Left ventricle myocardium inferior (tissue), 1 donor: ENCODE results near the gene DRD2. TPM values are rescaled to one million over a fixed set of nuclear protein-coding genes. Genes with fewer than 3 reads are reported as not detected.

Experiments
- DNase-seq: peaks from one replicate; pipeline ENCODE4 v3.0.0-alpha.2; 2020
- H3K27ac ChIP-seq: fragments of 200-600 bp; replicated peaks from 2 replicates; pipeline ENCODE4 v1.8.0; 2021
- H3K27me3 ChIP-seq: fragments of 200-600 bp; 2 replicates; pipeline ENCODE4 v1.8.0; 2021; ENCODE audit warnings: low read depth
- H3K36me3 ChIP-seq: fragments of 200-600 bp; 2 replicates; pipeline ENCODE4 v1.8.0; 2021
- H3K4me1 ChIP-seq: fragments of 200-600 bp; 2 replicates; pipeline ENCODE4 v1.8.0; 2021
- H3K4me3 ChIP-seq: fragments of 200-600 bp; 2 replicates; pipeline ENCODE4 v1.8.0; 2021; ENCODE audit warnings: mild to moderate bottlenecking, moderate library complexity
- H3K9me3 ChIP-seq: fragments of 200-600 bp; replicated peaks from 2 replicates; pipeline ENCODE4 v1.8.0; 2021
- CTCF ChIP-seq: fragments of 200-600 bp; IDR thresholded peaks from 2 replicates; pipeline ENCODE4 v1.8.0; 2021; ENCODE audit warnings: antibody characterized with exemption, mild to moderate bottlenecking, borderline replicate concordance
- intact Hi-C: fragments of 100-400 bp; cut with micrococcal nuclease; formaldehyde crosslinking; loops from one replicate; pipeline ENCODE4 v1.11.0; 2022
- total RNA-seq: library from RNA; stranded (reverse); fragmentation: NEBNext Ultra II Directional; extraction: Animal tissue kit (Norgen Biotek cat#: 25700); gene quantifications from one replicate; pipeline ENCODE4 v1.2.1, GENCODE V29; 2021
- donor health status: DM: no; HTN: yes; CAD: no; lungs with severe emphysema.

The DRD2 gene
- total RNA-seq, 1 donor from 2014 or later, result not detected

GRCh38 chr11:113419454-113420003, 55.7 kb downstream of the DRD2 start:
- Histone ChIP-seq H3K9me3 (no peaks in the 10 kb centered on the region), H3K4me3 (no peak overlapping the region), H3K27ac (no peak overlapping the region), H3K27me3 (peaks cover 32% of the 10 kb centered on the region), H3K36me3 (no peaks in the 10 kb centered on the region), H3K4me1 (no peaks in the 10 kb centered on the region)
- intact Hi-C loops, result no loop called here
- no peak for TF ChIP-seq CTCF
- no peak for DNase-seq

- TF ChIP-seq CTCF, result no peak
- Histone ChIP-seq H3K27me3 (peaks cover 29% of the 10 kb centered on the region), H3K36me3 (no peaks in the 10 kb centered on the region), H3K9me3 (no peaks in the 10 kb centered on the region), H3K4me1 (no peaks in the 10 kb centered on the region), H3K4me3 (no peak overlapping the region), H3K27ac (no peak overlapping the region)
- DNase-seq, result no peak
- intact Hi-C loops, result no loop called here
Measured at GRCh38 chr11:113417428-113417827, 57.8 kb downstream of the DRD2 start.

GRCh38 chr11:113415343-113415742, 59.9 kb downstream of the DRD2 start:
- Histone ChIP-seq H3K4me1 (no peaks in the 10 kb centered on the region), H3K27me3 (peaks cover 19% of the 10 kb centered on the region), H3K36me3 (no peaks in the 10 kb centered on the region), H3K27ac (no peak overlapping the region), H3K9me3 (no peaks in the 10 kb centered on the region), H3K4me3 (no peak overlapping the region)
- no peak for DNase-seq
- intact Hi-C loops, result no loop called here
- TF ChIP-seq CTCF, result no peak

- TF ChIP-seq CTCF, result no peak
Measured at GRCh38 chr11:113412675-113413074, 62.5 kb downstream of the DRD2 start.

GRCh38 chr11:113411536-113411935, 63.7 kb downstream of the DRD2 start:
- intact Hi-C loops, result no loop called here
- Histone ChIP-seq H3K36me3 (no peaks in the 10 kb centered on the region), H3K4me3 (no peak overlapping the region), H3K4me1 (no peaks in the 10 kb centered on the region), H3K27ac (no peak overlapping the region), H3K27me3 (peaks cover 20% of the 10 kb centered on the region), H3K9me3 (no peaks in the 10 kb centered on the region)
- TF ChIP-seq CTCF, result no peak
- DNase-seq, result no peak

More at GRCh38 chr11:113412675-113413074, 62.5 kb downstream of the DRD2 start:
- H3K27ac ChIP-seq, result no peak overlapping the region
- H3K27me3 ChIP-seq, result peaks cover 20% of the 10 kb centered on the region
- intact Hi-C loops, result no loop called here
- H3K4me3 ChIP-seq, result no peak overlapping the region
- no peaks in the 10 kb centered on the region for H3K36me3 ChIP-seq
- no peak for DNase-seq
- no peaks in the 10 kb centered on the region for H3K4me1 ChIP-seq
- no peaks in the 10 kb centered on the region for H3K9me3 ChIP-seq
